Stimulated activated CD8-positive, alpha-beta memory T cell treated with anti-CD3 and anti-CD28 coated beads, Interleukin-7, amount 100 ng/mL, for 48 hours (primary cell): ENCODE data around the gene C10orf95.
"Not testable (repeated sequence)": the region's sequence is repeated elsewhere in the genome, so short reads cannot be mapped to it uniquely, and the experiment has no call there.

Experiments
- DNase-seq, 2 donors: peaks; one replicate each; pipeline ENCODE4 v3.0.0-alpha.2; 2020; ENCODE audit warnings: low read depth in 1 of 2; ENCODE audit errors: extremely low read depth in 1 of 2

C10orf95 gene

GRCh38 chr10:102451105-102451969 lies at the start of gene C10orf95:
TSS of gene C10orf95 (minus strand) at chr10:102451543. CDS start at chr10:102451093, 450 bp downstream.
- DNase-seq = no peak

DNA sequence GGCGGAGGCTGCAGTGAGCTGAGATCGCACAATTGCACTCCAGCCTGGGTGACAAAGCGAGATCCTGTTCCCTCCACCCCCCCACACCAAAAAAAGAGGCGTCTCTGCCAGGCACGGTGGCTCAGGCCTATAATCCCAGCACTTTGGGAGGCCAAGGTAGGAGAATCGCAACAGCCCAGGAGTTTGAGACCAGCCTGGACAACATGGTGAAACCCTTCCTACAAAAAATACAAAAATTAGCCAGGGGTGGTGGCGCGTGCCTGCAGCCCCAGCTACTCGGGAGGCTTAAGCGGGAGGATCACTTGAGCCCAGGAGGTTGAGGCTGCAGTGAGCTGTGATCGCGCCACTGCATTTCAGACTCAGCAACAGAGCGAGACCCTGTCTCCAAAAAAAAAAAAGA lies 49.3 kb upstream of the C10orf95 start:
- not testable (repeated sequence) for DNase-seq

DNA sequence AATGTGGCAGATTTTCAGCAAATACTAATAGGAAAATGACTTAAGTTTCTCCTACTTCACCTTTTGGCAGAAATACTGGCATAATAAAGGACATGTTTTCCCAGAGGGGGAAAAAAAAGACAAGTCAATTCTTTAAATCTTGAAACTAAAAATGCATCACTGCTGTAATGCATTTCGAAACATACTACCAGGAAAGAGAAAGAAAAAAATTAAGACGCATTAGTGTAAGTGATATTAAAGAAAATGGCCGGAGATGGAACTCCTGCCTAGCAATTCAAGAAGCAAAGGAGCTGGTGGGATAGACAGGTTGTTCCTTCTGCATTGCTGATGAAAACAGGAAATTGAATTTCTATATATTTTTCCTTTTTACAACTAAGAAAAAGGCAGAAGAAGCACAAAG lies 48.0 kb upstream of the C10orf95 start:
- DNase-seq = no peak

DNA sequence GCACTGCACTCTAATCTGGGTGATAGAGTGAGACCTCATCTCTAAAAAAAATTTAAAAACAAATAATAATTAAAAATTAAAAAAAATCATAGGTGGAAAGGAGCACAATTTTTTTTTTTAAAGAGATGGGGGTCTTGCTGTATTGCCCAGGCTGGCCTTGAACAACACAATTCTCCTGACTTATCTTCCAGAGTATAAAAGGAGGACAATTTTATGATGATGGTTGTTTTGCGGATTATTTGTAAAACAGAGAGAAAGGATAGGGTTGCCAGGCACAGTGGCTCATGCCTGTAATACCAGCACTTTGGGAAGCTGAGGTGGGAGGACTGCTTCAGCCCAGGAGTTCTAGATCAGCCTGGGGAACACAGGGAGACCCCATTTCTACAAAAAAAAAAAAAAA lies 46.2 kb upstream of the C10orf95 start:
- no peak for DNase-seq

- DNase-seq = no peak
Measured at GRCh38 chr10:102493771-102494170, 42.4 kb upstream of the C10orf95 start.

DNA sequence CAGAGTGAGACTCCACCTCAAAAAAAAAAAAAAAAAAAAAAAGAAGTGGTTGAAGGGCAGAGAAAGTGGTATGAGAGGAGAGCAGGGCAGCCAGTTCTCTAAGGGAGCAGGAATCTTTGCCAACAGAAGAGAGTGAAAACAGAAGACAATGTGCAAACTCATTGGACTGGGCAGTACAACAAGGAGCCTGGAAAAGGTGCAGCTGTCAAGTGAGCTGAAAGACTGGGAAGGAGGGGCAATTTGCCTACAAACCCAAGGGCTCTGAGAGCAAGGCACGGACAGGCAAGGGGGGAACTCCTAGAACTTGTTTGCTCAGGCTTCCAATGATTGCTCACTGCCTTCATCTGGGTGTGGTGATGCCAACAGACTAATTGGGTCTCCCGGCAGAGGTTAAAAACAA lies 41.6 kb upstream of the C10orf95 start:
- no peak for DNase-seq

GRCh38 chr10:102492344-102492939 lies 41.1 kb upstream of the C10orf95 start:
- no peak for DNase-seq

DNA sequence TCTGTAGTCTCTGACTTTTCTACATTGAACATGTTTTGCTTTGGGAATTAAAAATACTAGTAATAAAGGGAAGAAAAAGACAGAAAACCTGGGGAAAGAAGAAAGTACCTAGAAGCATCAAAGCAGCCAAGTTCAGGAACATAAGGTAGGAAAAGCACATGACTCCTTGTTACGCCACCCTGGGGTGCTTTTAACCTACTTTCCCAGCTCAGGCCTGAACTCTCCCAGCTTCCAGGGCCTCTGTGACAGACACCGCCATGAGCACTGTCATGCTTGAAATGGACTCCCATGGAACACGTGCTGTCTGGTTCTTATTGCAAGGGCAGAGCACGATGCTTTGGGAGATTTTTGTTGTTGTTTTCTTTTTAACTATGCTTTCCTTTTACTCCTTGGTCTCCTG lies 39.8 kb upstream of the C10orf95 start:
- DNase-seq = no peak

DNA sequence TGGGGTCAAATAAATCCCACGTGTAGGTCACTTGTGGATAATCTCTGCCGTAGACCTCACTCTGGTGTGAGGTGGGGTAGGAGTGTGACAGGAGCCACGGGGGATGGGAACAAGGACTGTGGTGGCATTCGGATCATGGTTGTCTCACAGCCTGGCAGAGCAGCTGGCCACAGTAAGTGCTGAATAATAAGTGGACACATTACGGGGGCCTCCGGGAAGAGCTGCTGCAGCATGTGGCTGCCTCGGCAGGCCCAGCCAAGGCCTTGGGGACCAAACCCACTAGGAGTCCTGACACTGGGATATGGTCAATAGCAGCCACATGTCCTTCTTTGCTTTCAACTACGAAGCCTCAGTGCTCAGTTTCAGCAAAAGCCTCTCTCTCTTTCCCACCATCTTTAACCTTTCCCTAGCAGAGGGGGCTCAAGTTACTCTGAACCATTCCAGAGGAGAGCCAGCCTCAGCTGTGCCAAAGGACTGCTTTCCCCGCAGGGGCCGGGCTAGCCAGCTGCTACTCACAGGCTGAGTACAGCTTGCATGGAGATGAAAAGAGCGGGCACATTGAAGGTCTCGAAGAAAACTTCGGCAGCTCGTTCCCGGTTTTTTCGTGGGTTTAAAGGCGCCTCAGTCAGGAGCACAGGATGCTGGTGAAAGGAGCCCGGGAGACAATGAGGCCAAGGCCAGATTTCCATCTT lies 33.9 kb upstream of the C10orf95 start:
- DNase-seq = no peak

- DNase-seq = no peak
Measured at GRCh38 chr10:102484021-102484420, 32.7 kb upstream of the C10orf95 start.

DNA sequence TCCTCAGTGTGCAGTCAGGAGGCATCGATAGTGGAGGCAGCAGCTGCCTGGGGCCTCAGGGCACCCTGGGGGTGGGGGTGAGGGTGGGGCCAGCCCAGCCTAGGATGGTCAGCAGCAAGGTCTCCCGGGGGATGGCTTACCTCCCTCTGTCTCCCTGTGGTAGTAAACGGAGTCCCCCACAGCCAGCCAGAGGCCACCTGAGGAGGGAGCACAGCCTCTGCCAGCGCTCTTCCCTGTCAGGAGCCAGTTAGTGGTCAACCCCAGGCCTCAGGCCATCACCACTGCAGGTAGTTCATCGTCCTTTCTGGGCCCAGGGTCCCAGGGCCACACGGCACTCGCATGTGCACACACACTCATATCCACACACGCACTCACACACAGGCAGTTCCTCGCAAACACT lies 29.1 kb upstream of the C10orf95 start:
- no peak for DNase-seq

DNA sequence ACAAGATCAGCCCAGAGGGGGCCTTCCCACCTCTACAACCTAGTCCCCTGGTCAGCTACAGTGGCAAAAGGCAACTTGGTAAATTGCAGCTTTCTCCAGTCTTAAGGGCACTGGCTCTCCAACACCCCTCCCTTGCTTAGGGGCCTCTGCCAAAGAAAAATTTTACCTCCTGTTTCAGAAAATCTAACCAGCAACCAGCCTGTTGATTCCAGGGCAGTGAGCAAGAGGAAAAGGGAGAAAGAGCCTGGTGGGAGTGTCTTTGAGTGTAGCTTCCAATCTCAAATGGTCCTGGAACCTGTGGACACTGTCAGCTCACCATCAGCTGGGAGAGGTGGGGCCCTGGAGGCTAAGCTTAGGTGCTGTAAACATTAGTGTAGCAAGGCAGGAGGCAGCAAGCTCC lies 28.3 kb upstream of the C10orf95 start:
- DNase-seq = no peak

DNA sequence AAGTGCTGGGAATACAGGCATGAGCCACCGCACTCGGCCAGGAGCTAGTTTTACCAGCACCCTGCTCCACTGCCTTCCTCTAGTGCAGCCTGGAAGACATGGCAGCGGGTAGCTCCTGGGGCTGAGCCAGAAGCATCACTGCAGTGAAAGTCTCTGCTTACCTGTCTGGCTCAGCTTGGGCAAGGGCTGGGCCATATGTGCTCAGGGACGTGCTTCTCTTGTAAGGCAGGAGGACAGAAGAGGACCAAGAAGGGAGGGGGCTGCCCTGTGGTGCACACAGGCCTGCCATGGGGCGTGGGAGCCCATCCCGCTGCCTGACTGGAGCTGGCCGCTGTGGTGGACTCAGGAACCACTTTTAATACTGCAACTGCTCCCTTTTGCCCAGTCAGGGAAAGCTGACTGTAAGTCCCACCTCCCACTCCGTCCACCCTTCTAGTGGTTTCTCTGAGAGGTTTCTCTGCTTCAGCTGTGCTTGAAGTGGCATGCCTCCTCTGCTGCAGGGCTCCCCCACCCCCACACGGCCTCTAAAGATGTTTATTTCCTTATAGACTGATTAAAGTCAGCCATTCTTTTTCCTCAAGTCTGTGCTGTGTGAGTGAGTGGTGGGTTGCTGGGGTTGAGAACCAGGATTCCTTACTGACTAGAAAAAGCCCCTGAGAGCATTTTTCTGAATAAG lies 25.3 kb upstream of the C10orf95 start:
- DNase-seq = no peak

DNA sequence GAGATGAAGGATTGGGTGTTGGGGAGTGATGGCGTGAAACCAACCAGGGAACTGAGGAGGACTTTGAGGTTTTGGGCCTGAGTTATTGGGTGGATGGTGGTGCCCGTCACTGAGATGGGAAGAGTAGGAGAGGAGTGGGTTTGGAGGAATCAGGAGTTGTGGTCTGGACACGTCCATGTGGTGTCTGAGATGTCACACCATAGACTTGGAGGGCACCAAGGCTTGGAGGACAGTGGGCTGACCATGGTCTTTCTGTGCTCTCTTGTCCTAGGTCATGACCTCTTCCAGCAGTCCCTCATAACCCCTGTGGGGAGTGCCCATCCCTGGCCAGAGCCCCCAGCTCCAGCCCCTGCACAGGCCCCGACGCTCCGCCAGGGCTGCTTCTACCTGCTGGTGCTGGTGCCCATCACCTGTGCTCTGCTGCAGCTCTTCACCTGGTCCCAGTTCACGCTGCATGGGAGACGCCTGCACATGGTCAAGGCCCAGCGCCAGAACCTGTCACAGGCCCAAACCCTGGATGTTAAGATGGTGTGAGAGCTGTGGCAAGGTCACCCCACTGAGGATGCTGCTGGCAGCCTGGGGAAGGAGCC lies 24.2 kb upstream of the C10orf95 start:
- no peak for DNase-seq

- DNase-seq = no peak
Measured at GRCh38 chr10:102473445-102474331, 22.3 kb upstream of the C10orf95 start.

DNA sequence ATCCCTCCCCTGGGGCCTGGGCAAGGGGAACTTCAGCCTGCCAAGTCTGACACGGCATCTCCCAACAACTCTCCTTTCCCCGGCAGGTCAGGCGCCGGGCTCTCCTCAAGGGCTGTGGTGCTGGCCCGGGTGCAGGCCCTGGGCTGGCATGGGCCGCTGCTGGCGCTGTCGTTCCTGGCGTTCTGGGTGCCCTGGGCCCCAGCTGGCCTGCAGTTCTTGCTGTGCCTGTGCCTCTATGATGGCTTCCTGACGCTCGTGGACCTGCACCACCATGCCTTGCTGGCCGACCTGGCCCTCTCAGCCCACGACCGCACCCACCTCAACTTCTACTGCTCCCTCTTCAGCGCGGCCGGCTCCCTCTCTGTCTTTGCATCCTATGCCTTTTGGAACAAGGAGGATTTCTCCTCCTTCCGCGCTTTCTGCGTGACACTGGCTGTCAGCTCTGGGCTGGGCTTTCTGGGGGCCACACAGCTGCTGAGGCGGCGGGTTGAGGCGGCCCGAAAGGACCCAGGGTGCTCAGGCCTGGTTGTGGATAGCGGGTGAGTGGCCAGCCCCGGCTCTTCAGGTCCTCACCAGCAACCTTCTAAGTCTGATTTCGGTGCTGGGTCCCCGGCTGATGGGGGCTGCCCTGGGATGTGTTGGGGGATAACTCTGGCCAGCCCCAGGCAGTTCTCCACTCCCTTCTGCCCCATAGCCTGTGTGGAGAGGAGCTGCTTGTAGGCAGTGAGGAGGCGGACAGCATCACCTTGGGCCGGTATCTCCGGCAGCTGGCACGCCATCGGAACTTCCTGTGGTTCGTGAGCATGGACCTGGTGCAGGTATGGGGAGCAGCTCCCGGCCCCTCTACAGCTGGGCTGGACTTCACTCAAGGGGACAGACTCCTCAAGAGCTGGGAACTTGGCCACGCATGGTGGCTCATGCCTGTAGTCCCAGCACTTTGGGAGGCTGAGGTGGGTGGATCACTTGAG lies 19.5 kb upstream of the C10orf95 start:
- no peak for DNase-seq

DNA sequence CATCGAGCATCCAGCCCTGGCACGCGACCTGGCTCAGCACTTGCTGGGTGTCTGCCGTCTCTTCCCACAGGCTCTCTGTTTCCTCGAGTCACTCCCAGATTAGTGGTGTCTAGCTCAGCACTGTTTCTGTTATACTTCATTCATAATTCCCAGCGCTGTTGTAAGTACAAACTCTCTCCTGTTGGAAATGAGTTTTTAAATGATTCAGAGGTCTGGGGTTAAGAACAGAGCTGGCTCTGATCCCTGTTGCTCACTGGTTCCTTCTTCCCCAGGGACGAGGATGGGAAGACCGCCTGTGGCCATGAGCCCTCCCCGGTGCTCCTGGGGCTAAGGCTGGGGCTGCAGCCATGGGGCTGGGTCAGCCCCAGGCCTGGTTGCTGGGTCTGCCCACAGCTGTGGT lies 17.3 kb upstream of the C10orf95 start:
- DNase-seq = no peak

GRCh38 chr10:102467971-102468438 lies 16.7 kb upstream of the C10orf95 start:
- DNase-seq = no peak

- DNase-seq = no peak
Measured at GRCh38 chr10:102467318-102467717, 16.0 kb upstream of the C10orf95 start.
